ENCODE results near the gene URAD. TPM values are rescaled to one million over a fixed set of nuclear protein-coding genes. Genes with fewer than 3 reads are reported as not detected.
"Not testable (repeated sequence)": the region's sequence is repeated elsewhere in the genome, so short reads cannot be mapped to it uniquely, and the experiment has no call there.

URAD gene
- total RNA-seq, 4 donors from 2014 or later, result not detected

DNA sequence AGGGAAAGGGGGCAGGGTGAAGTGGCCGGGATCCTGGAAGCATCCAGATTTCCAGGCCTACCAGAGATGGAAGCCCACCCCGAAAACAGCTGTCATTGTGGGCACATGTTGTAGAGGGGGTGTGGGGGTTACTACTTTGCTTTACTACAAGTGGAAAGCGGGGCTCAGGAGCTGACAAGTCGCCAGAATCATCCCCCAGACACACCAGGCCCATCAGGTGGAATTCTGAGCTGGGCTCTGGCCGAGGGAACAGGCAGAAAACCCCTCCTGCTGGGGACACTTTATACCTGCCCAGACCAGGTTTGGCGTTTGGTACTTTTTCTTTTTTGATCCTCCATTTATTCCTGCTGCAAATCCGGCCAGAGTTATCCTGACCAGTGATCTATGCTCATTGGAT is 23.2 kb downstream of the URAD start:
- Histone ChIP-seq H3K4me3 (no peak overlapping the region), H3K27me3 (peaks cover 100% of the 10 kb centered on the region), H3K27ac (no peak overlapping the region), H3K36me3 (no peaks in the 10 kb centered on the region), H3K4me1 (peaks cover 0 to 53% (median 19%) of the 10 kb centered on the region in 3 donors), H3K9me3 (no peaks in the 10 kb centered on the region)
- 52 to 62% methylated on average over 6 to 7 of the region's 7 CpGs for WGBS, 2 donors (ENCODE audit: low coverage in 1 of 2)
- no peak for TF ChIP-seq EP300 (IDR thresholded peaks at IDR 0.05)
- TF ChIP-seq, protein P1, sequence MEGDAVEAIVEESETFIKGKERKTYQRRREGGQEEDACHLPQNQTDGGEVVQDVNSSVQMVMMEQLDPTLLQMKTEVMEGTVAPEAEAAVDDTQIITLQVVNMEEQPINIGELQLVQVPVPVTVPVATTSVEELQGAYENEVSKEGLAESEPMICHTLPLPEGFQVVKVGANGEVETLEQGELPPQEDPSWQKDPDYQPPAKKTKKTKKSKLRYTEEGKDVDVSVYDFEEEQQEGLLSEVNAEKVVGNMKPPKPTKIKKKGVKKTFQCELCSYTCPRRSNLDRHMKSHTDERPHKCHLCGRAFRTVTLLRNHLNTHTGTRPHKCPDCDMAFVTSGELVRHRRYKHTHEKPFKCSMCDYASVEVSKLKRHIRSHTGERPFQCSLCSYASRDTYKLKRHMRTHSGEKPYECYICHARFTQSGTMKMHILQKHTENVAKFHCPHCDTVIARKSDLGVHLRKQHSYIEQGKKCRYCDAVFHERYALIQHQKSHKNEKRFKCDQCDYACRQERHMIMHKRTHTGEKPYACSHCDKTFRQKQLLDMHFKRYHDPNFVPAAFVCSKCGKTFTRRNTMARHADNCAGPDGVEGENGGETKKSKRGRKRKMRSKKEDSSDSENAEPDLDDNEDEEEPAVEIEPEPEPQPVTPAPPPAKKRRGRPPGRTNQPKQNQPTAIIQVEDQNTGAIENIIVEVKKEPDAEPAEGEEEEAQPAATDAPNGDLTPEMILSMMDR (IDR thresholded peaks at IDR 0.05), result no peak
- no peak for TF ChIP-seq POLR2AphosphoS5 (IDR thresholded peaks at IDR 0.05)
- no peak for TF ChIP-seq POLR2A (IDR thresholded peaks at IDR 0.05)
- no peak for ATAC-seq

DNA sequence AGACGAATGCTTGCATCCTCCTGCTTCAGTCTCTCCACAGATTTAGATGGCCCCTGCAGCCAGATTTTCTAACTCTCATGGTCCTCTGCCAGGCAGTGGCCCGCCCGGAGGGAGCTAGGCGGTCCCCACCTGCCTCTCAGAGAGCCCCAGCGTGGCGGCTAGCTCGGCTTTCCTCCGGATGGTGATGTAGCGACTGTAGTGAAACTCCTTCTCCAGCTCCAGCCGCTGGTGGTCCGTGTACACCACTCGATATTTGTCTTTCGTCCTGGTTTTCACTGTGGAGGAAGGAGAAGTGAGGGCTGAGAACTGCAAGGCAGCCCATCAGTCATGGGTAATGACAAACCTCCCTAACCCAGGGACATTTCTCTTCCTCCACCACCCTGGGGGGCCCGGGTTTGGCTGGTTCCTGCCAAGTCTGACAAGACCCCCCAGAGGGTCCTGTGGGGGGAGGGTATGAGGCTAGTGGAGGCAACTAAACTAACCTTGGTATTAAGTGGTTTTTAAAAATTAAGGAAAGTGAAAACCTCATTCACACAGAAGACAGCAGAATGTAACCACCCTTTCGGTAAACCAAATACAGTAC is 23.7 kb downstream of the URAD start:
- no peaks in the 10 kb centered on the region for H3K36me3 ChIP-seq
- ATAC-seq, result no peak
- no peak overlapping the region for H3K27ac ChIP-seq
- peaks cover 0 to 55% (median 23%) of the 10 kb centered on the region in 3 donors for H3K4me1 ChIP-seq
- peaks cover 100% of the 10 kb centered on the region for H3K27me3 ChIP-seq
- WGBS, 2 donors (ENCODE audit: low coverage in 1 of 2), result 14 to 16% methylated on average over 4 to 5 of the region's 15 CpGs
- H3K4me3 ChIP-seq, result no peak overlapping the region
- H3K9me3 ChIP-seq, result no peaks in the 10 kb centered on the region
- TF ChIP-seq EP300 (IDR thresholded peaks at IDR 0.05) (no peak), POLR2AphosphoS5 (IDR thresholded peaks at IDR 0.05) (no peak), POLR2A (IDR thresholded peaks at IDR 0.05) (no peak)
- TF ChIP-seq, protein P1 (IDR thresholded peaks at IDR 0.05), result no peak

DNA sequence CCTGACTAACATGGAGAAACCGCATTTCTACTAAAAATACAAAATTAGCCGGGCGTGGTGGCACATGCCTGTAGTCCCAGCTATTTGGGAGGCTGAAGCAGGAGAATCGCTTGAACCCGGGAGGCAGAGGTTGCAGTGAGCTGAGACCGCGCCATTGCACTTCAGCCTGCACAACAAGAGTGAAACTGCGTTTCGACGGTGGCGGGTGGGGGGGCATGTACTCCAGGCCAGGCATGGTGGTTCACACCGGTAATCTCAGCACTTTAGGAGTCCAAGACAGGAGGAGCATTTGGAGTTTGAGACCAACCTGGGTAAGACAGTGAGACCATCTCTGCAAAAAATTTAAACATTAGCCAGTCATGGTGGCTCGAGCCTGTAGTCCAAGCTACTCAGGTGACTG is 24.3 kb downstream of the URAD start:
- H3K36me3 ChIP-seq, H3K4me3 ChIP-seq, H3K27ac ChIP-seq, H3K9me3 ChIP-seq, ATAC-seq: not testable (repeated sequence)
- peaks cover 0 to 58% (median 23%) of the 10 kb centered on the region in 3 donors for H3K4me1 ChIP-seq
- peaks cover 100% of the 10 kb centered on the region for H3K27me3 ChIP-seq
- 81% methylated on average over 3 of the region's 13 CpGs; no CpG with 5 or more reads in 1 of the 2 donors for WGBS, 2 donors (ENCODE audit: low coverage in 1 of 2)

DNA sequence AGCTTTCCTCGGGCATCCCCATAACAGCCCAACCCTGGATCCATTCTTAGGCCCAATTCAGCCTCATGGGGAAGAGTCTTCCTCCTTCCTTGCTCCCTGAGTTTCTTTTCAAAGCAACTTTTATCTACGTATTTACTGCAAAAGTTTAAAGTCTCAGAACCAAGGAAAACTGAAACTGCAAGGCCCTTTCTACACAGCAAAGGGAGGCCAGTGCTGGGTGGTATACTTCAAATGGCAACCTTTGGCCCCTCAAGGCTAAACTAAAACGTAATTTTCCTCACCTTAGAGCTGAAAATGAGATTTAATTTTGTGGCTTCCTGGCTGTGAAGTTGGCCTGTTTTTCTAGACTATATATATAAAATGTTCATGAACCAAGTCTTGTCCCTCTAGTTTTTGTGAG is 25.0 kb downstream of the URAD start:
- Histone ChIP-seq H3K27me3 (peaks cover 100% of the 10 kb centered on the region), H3K9me3 (no peaks in the 10 kb centered on the region), H3K4me1 (peaks cover 0 to 51% (median 23%) of the 10 kb centered on the region in 3 donors), H3K36me3 (no peaks in the 10 kb centered on the region), H3K4me3 (no peak overlapping the region), H3K27ac (no peak overlapping the region)
- TF ChIP-seq EP300 (IDR thresholded peaks at IDR 0.05) (no peak), POLR2A (IDR thresholded peaks at IDR 0.05) (no peak), POLR2AphosphoS5 (IDR thresholded peaks at IDR 0.05) (no peak)
- TF ChIP-seq, protein P1 (IDR thresholded peaks at IDR 0.05), result no peak
- 71 to 100% methylated on average over 1 to 3 of the region's 3 CpGs for WGBS, 2 donors (ENCODE audit: low coverage in 1 of 2)
- ATAC-seq, result no peak

DNA sequence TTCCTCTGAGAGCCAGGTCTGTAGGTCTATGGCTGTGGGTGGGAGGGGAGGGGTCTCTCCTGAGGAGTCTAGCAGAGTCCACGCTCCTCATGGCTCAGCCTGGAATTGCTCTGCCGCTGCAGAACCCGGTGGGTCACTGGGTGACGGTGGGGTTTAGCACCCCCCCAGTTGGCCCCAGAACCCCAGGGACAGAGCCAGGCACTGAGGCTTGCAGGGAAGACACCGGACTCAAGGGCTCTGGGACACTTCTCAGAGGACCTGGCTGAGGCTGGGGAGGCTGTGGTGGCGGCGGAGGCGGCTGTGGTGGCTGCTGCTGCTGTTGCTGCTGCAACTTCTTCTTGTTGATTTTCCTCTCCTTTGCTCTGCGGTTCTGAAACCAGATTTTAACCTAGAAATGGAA is 25.5 kb downstream of the URAD start:
- 80 to 88% methylated on average over 1 to 6 of the region's 9 CpGs for WGBS, 2 donors (ENCODE audit: low coverage in 1 of 2)
- Histone ChIP-seq H3K27ac (no peak overlapping the region), H3K4me1 (peaks cover 0 to 45% (median 19%) of the 10 kb centered on the region in 3 donors), H3K27me3 (peaks cover 100% of the 10 kb centered on the region), H3K9me3 (no peaks in the 10 kb centered on the region), H3K4me3 (no peak overlapping the region), H3K36me3 (no peaks in the 10 kb centered on the region)
- ATAC-seq, result no peak
- TF ChIP-seq POLR2A (IDR thresholded peaks at IDR 0.05) (no peak), EP300 (IDR thresholded peaks at IDR 0.05) (no peak), POLR2AphosphoS5 (IDR thresholded peaks at IDR 0.05) (no peak)
- TF ChIP-seq, protein P1 (IDR thresholded peaks at IDR 0.05), result no peak
